Measurements from ENCODE around the gene LORICRIN. TPM values are rescaled to one million over a fixed set of nuclear protein-coding genes. Genes with fewer than 3 reads are reported as not detected.
"Not testable (repeated sequence)": the region's sequence is repeated elsewhere in the genome, so short reads cannot be mapped to it uniquely, and the experiment has no call there.

LORICRIN gene
- polyA plus RNA-seq, 1 of the 3 experiments (the other 2 are of a cell fraction), result not detected

GRCh38 chr1:153220606-153221303, 38.7 kb upstream of the LORICRIN start:
- no peak for TF ChIP-seq FOXM1 (IDR thresholded peaks at IDR 0.05; ENCODE audit: low read depth)
- TF ChIP-seq RFX5 (IDR thresholded peaks at IDR 0.05; ENCODE audit: low read length), result no peak
- TF ChIP-seq EP300 (IDR thresholded peaks at IDR 0.05; ENCODE audit: borderline replicate concordance in 1 of 2, low read depth in 1 of 2, low read length in 1 of 2), result no peak
- no peak for TF ChIP-seq POLR2AphosphoS5 (IDR thresholded peaks at IDR 0.05; ENCODE audit: low read depth, low read length)
- no peak for TF ChIP-seq IRF3 (IDR thresholded peaks at IDR 0.05; ENCODE audit: low read depth, low read length)
- no peak for TF ChIP-seq FOXJ3 (CRISPR knock-in tag; IDR thresholded peaks at IDR 0.05)
- Histone ChIP-seq H3K4me3 (ENCODE audit: low read depth in 2 of 2, low read length in 1 of 2) (no peak overlapping the region), H3K9me2 (no peaks in the 10 kb centered on the region), H2AFZ (ENCODE audit: low read depth) (no peak overlapping the region), H3F3A (replicated peaks; ENCODE audit: insufficient read depth) (no peaks in the 10 kb centered on the region), H4K20me1 (ENCODE audit: insufficient read depth) (no peaks in the 10 kb centered on the region), H3K27me3 (ENCODE audit: insufficient read depth) (peaks cover 25% of the 10 kb centered on the region; the same call in 1 of the 2 replicates), H3K4me1 (ENCODE audit: control insufficient read depth in 1 of 2, insufficient read depth in 2 of 2, low read depth in 1 of 2, low read length in 1 of 2) (no peaks in the 10 kb centered on the region; a peak in 1 of 4 replicates), H3K9ac (no peak overlapping the region), H3K27ac (ENCODE audit: low read depth in 2 of 2, low read length in 1 of 2) (no peak overlapping the region), H3K9me3 (no peaks in the 10 kb centered on the region), H3K36me3 (replicated peaks in 1 of 2; ENCODE audit: control insufficient read depth in 1 of 2, insufficient read depth in 2 of 2, low read length in 1 of 2) (no peaks in the 10 kb centered on the region), H3K4me2 (no peak overlapping the region), H3K79me2 (ENCODE audit: insufficient read depth) (no peaks in the 10 kb centered on the region)
- DNase-seq, result no peak
- WGBS (ENCODE audit: low lambda C conversion rate), result 4% methylated on average over 6 of the region's 6 CpGs
- ChIA-PET POLR2A (no interaction called here), CTCF (interaction anchor here (0.9 to 4.3 kb wide), 8 partner anchors 8 to 566 kb away, joined by 3 to 21 read pairs (median 4); no protein-coding TSS in a partner anchor)

GRCh38 chr1:153223040-153223891, 36.2 kb upstream of the LORICRIN start:
- H4K20me1 ChIP-seq (ENCODE audit: insufficient read depth); H3K36me3 ChIP-seq (replicated peaks in 1 of 2; ENCODE audit: control insufficient read depth in 1 of 2, insufficient read depth in 2 of 2, low read length in 1 of 2); POLR2A ChIA-PET; H3K27ac ChIP-seq (ENCODE audit: low read depth in 2 of 2, low read length in 1 of 2); H3K9ac ChIP-seq; H3K4me1 ChIP-seq (ENCODE audit: control insufficient read depth in 1 of 2, insufficient read depth in 2 of 2, low read depth in 1 of 2, low read length in 1 of 2); H3K9me2 ChIP-seq; H3K79me2 ChIP-seq (ENCODE audit: insufficient read depth); H3F3A ChIP-seq (replicated peaks; ENCODE audit: insufficient read depth); H3K9me3 ChIP-seq: not testable (repeated sequence)
- DNase-seq, result peak; percentile 33
- Histone ChIP-seq H3K4me3 (ENCODE audit: low read depth in 2 of 2, low read length in 1 of 2) (peak overlapping the region; percentile 17 to 56; a peak in 2 of 4 replicates), H3K27me3 (ENCODE audit: insufficient read depth) (peaks cover 30% of the 10 kb centered on the region; the same call in 1 of the 2 replicates), H2AFZ (ENCODE audit: low read depth) (peak overlapping the region; percentile 51; the same call in 1 of the 2 replicates), H3K4me2 (peak overlapping the region; percentile 43; the same call in 1 of the 2 replicates)
- 7% methylated on average over 16 of the region's 16 CpGs for WGBS (ENCODE audit: low lambda C conversion rate)
- CTCF ChIA-PET, result interaction anchor here (0.6 to 4.3 kb wide), 7 partner anchors 9 to 570 kb away, joined by 3 to 21 read pairs (median 4); no protein-coding TSS in a partner anchor
- TF ChIP-seq SMC3 (IDR thresholded peaks at IDR 0.05; ENCODE audit: low read depth, low read length) (peak; percentile 35), RAD21 (IDR thresholded peaks at IDR 0.05; ENCODE audit: low read length) (peak; percentile 53), CTCF (IDR thresholded peaks at IDR 0.05) (peak; percentile 82)

All from SK-N-SH (cell line).